GM12878 (cell line): Measurements from ENCODE around the gene AGK. TPM values are rescaled to one million over a fixed set of nuclear protein-coding genes. Genes with fewer than 3 reads are reported as not detected.

Experiments
- ATAC-seq: fragments of 200-7000 bp; cut with Tn5 transposase; 3 replicates; pipeline ENCODE4 v1.9.1; 2020; ENCODE audit warnings: mild to moderate bottlenecking, moderate library complexity
- BruUV-seq: library from RNA; stranded (reverse); fragments of 400-500 nt; replicated peaks from 2 replicates; lab custom pipeline; 2021; lab: Mats Ljungman, UMichigan
- CTCF ChIA-PET: fragments of 300-600 bp; sonication (Branson Sonifier 250); formaldehyde crosslinking; extraction: SDS; loops from one replicate; lab custom pipeline; 2021; ENCODE audit warnings: inconsistent platforms; lab: Yijun Ruan, JAX
- POLR2A ChIA-PET: fragments of 350-600 bp; formaldehyde crosslinking; extraction: SDS; loops from one replicate; lab custom pipeline; 2021; ENCODE audit warnings: inconsistent platforms; lab: Charles Lee
- RAD21 ChIA-PET: fragments of 300-600 bp; sonication (Branson Sonifier 250); formaldehyde crosslinking; loops from one replicate; lab custom pipeline; 2023; ENCODE audit warnings: antibody characterized with exemption; ENCODE audit not compliant: unreplicated experiment; lab: Charles Lee
- SMC1A ChIA-PET: fragments of 300-600 bp; sonication (Branson Sonifier 250); formaldehyde crosslinking; loops from one replicate; lab custom pipeline; 2023; ENCODE audit not compliant: unreplicated experiment, uncharacterized antibody; lab: Charles Lee
- DNase-seq: peaks from one replicate; pipeline ENCODE4 v3.0.0-alpha.2; 2011; ENCODE audit warnings: low read depth, low spot score
- FAIRE-seq: peaks from 3 replicates; lab custom pipeline; 2011; peaks lifted over from hg19 to GRCh38; lab: Jason Lieb, UNC
- H2AFZ ChIP-seq: 2 replicates; pipeline ENCODE4 v1.6.0; 2011; ENCODE audit warnings: low read depth, low read length, control low read depth; ENCODE audit not compliant: control insufficient read depth
- H3K27ac ChIP-seq: 2 replicates; pipeline ENCODE4 v1.5.1; 2011; ENCODE audit warnings: control low read depth; ENCODE audit not compliant: control insufficient read depth, insufficient read depth
- H3K27me3 ChIP-seq, 2 experiments: replicated peaks in 1 of 2; 2 replicates each; pipeline versions ENCODE4 v1.6.0 to v1.6.1; 2011; ENCODE audit warnings: low read length in 1 of 2; ENCODE audit not compliant: control insufficient read depth in 2 of 2, insufficient read depth in 2 of 2
- H3K36me3 ChIP-seq, 2 experiments: 2 replicates each; pipeline ENCODE4 v1.5.1; 2011; ENCODE audit warnings: low read length in 1 of 2; ENCODE audit not compliant: control insufficient read depth in 2 of 2, insufficient read depth in 2 of 2
- H3K4me1 ChIP-seq: 2 replicates; pipeline ENCODE4 v1.6.1; 2011; ENCODE audit warnings: mild to moderate bottlenecking, low read length, moderate library complexity, mixed read lengths; ENCODE audit not compliant: control insufficient read depth, insufficient read depth
- H3K4me2 ChIP-seq: 2 replicates; pipeline ENCODE4 v1.6.0; 2011; ENCODE audit warnings: control low read depth; ENCODE audit not compliant: control insufficient read depth, insufficient read depth
- H3K4me3 ChIP-seq: fragments of 200-600 bp; sonication (generic); 2 replicates; pipeline ENCODE4 v1.5.1; 2016
- H3K79me2 ChIP-seq: 2 replicates; pipeline ENCODE4 v1.6.0; 2011; ENCODE audit warnings: low read length; ENCODE audit not compliant: control insufficient read depth, insufficient read depth
- H3K9ac ChIP-seq: 2 replicates; pipeline ENCODE4 v1.8.0; 2011; ENCODE audit warnings: low read length, control low read depth, mixed read lengths; ENCODE audit not compliant: control insufficient read depth, insufficient read depth
- H3K9me3 ChIP-seq: replicated peaks from 3 replicates; pipeline ENCODE4 v1.5.1; 2011; ENCODE audit warnings: mild to moderate bottlenecking, low read length; ENCODE audit not compliant: control insufficient read depth, insufficient read depth
- H4K20me1 ChIP-seq: 2 replicates; pipeline ENCODE4 v1.6.0; 2011; ENCODE audit not compliant: control insufficient read depth, insufficient read depth
- BACH1 ChIP-seq: fragments of 450-650 bp; IDR thresholded peaks from 2 replicates; pipeline ENCODE4 v1.6.1; 2017; ENCODE audit warnings: mild to moderate bottlenecking, borderline replicate concordance
- CBX5 ChIP-seq: sonication (generic); IDR thresholded peaks from 2 replicates; pipeline ENCODE4 v1.6.1; 2016; ENCODE audit warnings: low read depth, moderate library complexity, mild to moderate bottlenecking, inconsistent platforms
- CHD4 ChIP-seq: fragments of 200-600 bp; sonication (generic); IDR thresholded peaks from 2 replicates; pipeline ENCODE4 v1.6.1; 2016; ENCODE audit warnings: mild to moderate bottlenecking
- DPF2 ChIP-seq: fragments of 450-650 bp; IDR thresholded peaks from 2 replicates; pipeline ENCODE4 v1.6.1; 2017; ENCODE audit warnings: mild to moderate bottlenecking
- EP300 ChIP-seq, 2 experiments: fragments of 150-350 bp in 1 of 2; IDR thresholded peaks; 2 replicates each; pipeline ENCODE4 v1.6.1; 2011 to 2012; ENCODE audit warnings: low read depth in 2 of 2, low read length in 2 of 2, borderline replicate concordance in 1 of 2, improper control_type of control experiment in 1 of 2, inconsistent platforms in 1 of 2; ENCODE audit not compliant: control insufficient read depth in 1 of 2
- ETV6 ChIP-seq, 2 experiments: fragments of 450-650 bp in 1 of 2; IDR thresholded peaks in 1 of 2; conservative IDR thresholded peaks in 1 of 2; 2 replicates each; pipeline ENCODE4 v1.6.1; 2014; ENCODE audit warnings: antibody characterized with exemption in 1 of 2, borderline replicate concordance in 1 of 2, low read depth in 1 of 2, mild to moderate bottlenecking in 1 of 2, moderate library complexity in 1 of 2
- FOXK2 ChIP-seq: fragments of 450-650 bp; IDR thresholded peaks from 2 replicates; pipeline ENCODE4 v1.6.1; 2017; ENCODE audit warnings: mild to moderate bottlenecking, moderate library complexity
- FOXM1 ChIP-seq: IDR thresholded peaks from 2 replicates; pipeline ENCODE4 v1.6.1; 2012; ENCODE audit warnings: low read depth, mild to moderate bottlenecking, inconsistent platforms, low read length, moderate library complexity
- IRF4 ChIP-seq: IDR thresholded peaks from 2 replicates; pipeline ENCODE4 v1.6.1; 2011; ENCODE audit warnings: low read depth, low read length
- MTA3 ChIP-seq: IDR thresholded peaks from 2 replicates; pipeline ENCODE4 v1.6.1; 2012; ENCODE audit warnings: low read length, inconsistent platforms, borderline replicate concordance
- RAD21 ChIP-seq: IDR thresholded peaks from 2 replicates; pipeline ENCODE4 v1.6.1; 2011; ENCODE audit warnings: mild to moderate bottlenecking, low read depth, low read length, moderate library complexity; ENCODE audit not compliant: insufficient read depth
- RFX5 ChIP-seq: IDR thresholded peaks from 2 replicates; pipeline ENCODE4 v1.6.1; 2011; ENCODE audit warnings: low read depth, low read length, improper control_type of control experiment
- SMAD1 ChIP-seq: fragments of 450-650 bp; IDR thresholded peaks from 2 replicates; pipeline ENCODE4 v1.6.1; 2018; ENCODE audit warnings: mild to moderate bottlenecking, low read depth; ENCODE audit not compliant: partially characterized antibody
- SREBF2 ChIP-seq: IDR thresholded peaks from 2 replicates; pipeline ENCODE4 v1.6.1; 2012; ENCODE audit warnings: mild to moderate bottlenecking, low read length
- TARDBP ChIP-seq: IDR thresholded peaks from 2 replicates; pipeline ENCODE4 v1.6.1; 2016; ENCODE audit warnings: borderline replicate concordance
- ZNF207 ChIP-seq: fragments of 450-650 bp; IDR thresholded peaks from 2 replicates; pipeline ENCODE4 v1.6.1; 2014; ENCODE audit warnings: antibody characterized with exemption, mild to moderate bottlenecking, borderline replicate concordance
- ZZZ3 ChIP-seq: IDR thresholded peaks from 2 replicates; pipeline ENCODE4 v1.6.1; 2011; ENCODE audit warnings: low read depth; ENCODE audit not compliant: control insufficient read depth, insufficient read length
- WGBS: methylation state at CpG from one replicate; pipeline ENCODE4 v1.1.6; 2016; ENCODE audit warnings: low lambda C conversion rate; ENCODE audit not compliant: insufficient replicate concordance, insufficient coverage; ENCODE audit errors: missing lambda C conversion rate; 5-methylcytosine and 5-hydroxymethylcytosine counted together
- in situ Hi-C: fragments of 300-500 bp; cut with MboI; formaldehyde crosslinking; loops from 9 replicates; pipeline ENCODE4 v1.14.3; 2018; ENCODE audit warnings: mixed read lengths
- intact Hi-C: fragments of 100-400 bp; cut with micrococcal nuclease; formaldehyde crosslinking; loops from one replicate; pipeline ENCODE4 v1.14.2; 2022; ENCODE audit not compliant: unreplicated experiment
- polyA plus RNA-seq, 11 experiments: library from polyadenylated mRNA; depleted of rRNA in 4 of 11; unstranded in 6 of 11; stranded (reverse) in 5 of 11; fragments of >200 nt; fragmentation: Nextera tagmentation in 4 of 11; fragmentation: Illumina TruSeq in 1 of 11; extraction: Ambion mirVana in 4 of 11; extraction: Trizol in 1 of 11; gene quantifications; 1 replicate in 1 of 11; 2 replicates in 10 of 11; pipeline versions ENCODE4 v1.2.1 to v1.2.3, GENCODE V29; 2011 to 2016; ENCODE audit warnings: inconsistent platforms in 2 of 11, missing spikeins in 2 of 11, low read depth in 1 of 11
- total RNA-seq, 4 experiments: library from RNA; depleted of rRNA in 3 of 4; stranded (reverse); fragments of >200 nt in 3 of 4; fragmentation: Illumina TruSeq in 1 of 4; extraction: Trizol in 1 of 4; gene quantifications; 2 replicates each; pipeline versions ENCODE4 v1.2.1 to v1.2.3, GENCODE V29; 2013 to 2021
- TF ChIP-seq, protein P1 (sequence below): IDR thresholded peaks from 2 replicates; pipeline ENCODE4 v1.6.1; 2012; ENCODE audit warnings: mild to moderate bottlenecking, low read depth, low read length
- TF ChIP-seq, protein P2 (sequence below): IDR thresholded peaks from 2 replicates; pipeline ENCODE4 v1.6.1; 2011; ENCODE audit warnings: mild to moderate bottlenecking, low read depth, low read length, moderate library complexity; ENCODE audit not compliant: insufficient replicate concordance

The AGK gene
- total and polyA plus RNA-seq, 10 of the 15 experiments (the other 5 are each of a cell fraction or from before 2014, with no cell fraction given): 32.5 to 85.6 (median 47.8) TPM

GRCh38 chr7:141544831-141545230 lies 6.4 kb upstream of the AGK start:
- in situ Hi-C loops: loop anchor here (5.0 to 25.0 kb wide), 2 partner anchors 528 to 733 kb away; no protein-coding TSS in a partner anchor
- RAD21 ChIA-PET: no interaction called here
- no peak overlapping the region for H3K4me2 ChIP-seq
- no peaks in the 10 kb centered on the region for H4K20me1 ChIP-seq
- 70% methylated on average over 1 of the region's 1 CpG for WGBS
- SMC1A ChIA-PET: interaction anchor here (1.6 kb wide), 1 partner anchor 11 kb away, joined by 3 read pairs; no protein-coding TSS in a partner anchor
- no peaks in the 10 kb centered on the region for H3K27me3 ChIP-seq
- no peak for TF ChIP-seq RAD21
- no peak for TF ChIP-seq TARDBP
- TF ChIP-seq FOXK2: no peak
- no peak for TF ChIP-seq CHD4
- TF ChIP-seq DPF2: no peak
- no peak for TF ChIP-seq MTA3
- no peak for TF ChIP-seq RFX5
- no peak for TF ChIP-seq EP300 (IDR thresholded peaks at IDR 0.05; ENCODE audit: borderline replicate concordance in 1 of 2, control insufficient read depth in 1 of 2, low read depth in 2 of 2, low read length in 2 of 2)
- TF ChIP-seq FOXM1: no peak
- no peak for TF ChIP-seq CBX5
- no peak for TF ChIP-seq ZZZ3
- no peak for TF ChIP-seq SMAD1
- no peak for TF ChIP-seq IRF4
- no peak for TF ChIP-seq ZNF207
- TF ChIP-seq, protein P1, sequence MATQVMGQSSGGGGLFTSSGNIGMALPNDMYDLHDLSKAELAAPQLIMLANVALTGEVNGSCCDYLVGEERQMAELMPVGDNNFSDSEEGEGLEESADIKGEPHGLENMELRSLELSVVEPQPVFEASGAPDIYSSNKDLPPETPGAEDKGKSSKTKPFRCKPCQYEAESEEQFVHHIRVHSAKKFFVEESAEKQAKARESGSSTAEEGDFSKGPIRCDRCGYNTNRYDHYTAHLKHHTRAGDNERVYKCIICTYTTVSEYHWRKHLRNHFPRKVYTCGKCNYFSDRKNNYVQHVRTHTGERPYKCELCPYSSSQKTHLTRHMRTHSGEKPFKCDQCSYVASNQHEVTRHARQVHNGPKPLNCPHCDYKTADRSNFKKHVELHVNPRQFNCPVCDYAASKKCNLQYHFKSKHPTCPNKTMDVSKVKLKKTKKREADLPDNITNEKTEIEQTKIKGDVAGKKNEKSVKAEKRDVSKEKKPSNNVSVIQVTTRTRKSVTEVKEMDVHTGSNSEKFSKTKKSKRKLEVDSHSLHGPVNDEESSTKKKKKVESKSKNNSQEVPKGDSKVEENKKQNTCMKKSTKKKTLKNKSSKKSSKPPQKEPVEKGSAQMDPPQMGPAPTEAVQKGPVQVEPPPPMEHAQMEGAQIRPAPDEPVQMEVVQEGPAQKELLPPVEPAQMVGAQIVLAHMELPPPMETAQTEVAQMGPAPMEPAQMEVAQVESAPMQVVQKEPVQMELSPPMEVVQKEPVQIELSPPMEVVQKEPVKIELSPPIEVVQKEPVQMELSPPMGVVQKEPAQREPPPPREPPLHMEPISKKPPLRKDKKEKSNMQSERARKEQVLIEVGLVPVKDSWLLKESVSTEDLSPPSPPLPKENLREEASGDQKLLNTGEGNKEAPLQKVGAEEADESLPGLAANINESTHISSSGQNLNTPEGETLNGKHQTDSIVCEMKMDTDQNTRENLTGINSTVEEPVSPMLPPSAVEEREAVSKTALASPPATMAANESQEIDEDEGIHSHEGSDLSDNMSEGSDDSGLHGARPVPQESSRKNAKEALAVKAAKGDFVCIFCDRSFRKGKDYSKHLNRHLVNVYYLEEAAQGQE: no peak
- no peak for TF ChIP-seq SREBF2
- no peak for TF ChIP-seq BACH1
- TF ChIP-seq, protein P2, sequence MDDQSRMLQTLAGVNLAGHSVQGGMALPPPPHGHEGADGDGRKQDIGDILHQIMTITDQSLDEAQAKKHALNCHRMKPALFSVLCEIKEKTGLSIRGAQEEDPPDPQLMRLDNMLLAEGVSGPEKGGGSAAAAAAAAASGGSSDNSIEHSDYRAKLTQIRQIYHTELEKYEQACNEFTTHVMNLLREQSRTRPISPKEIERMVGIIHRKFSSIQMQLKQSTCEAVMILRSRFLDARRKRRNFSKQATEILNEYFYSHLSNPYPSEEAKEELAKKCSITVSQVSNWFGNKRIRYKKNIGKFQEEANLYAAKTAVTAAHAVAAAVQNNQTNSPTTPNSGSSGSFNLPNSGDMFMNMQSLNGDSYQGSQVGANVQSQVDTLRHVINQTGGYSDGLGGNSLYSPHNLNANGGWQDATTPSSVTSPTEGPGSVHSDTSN: no peak
- TF ChIP-seq ETV6 (conservative IDR thresholded peaks at IDR 0.05 in 1 of 2, IDR thresholded peaks at IDR 0.05 in 1 of 2; ENCODE audit: borderline replicate concordance in 1 of 2, low read depth in 1 of 2): no peak
- H3K36me3 ChIP-seq: no peaks in the 10 kb centered on the region
- ATAC-seq (no peak), DNase-seq (no peak), FAIRE-seq (no peak)
- H3K9ac ChIP-seq: no peak overlapping the region
- H3K4me1 ChIP-seq: no peaks in the 10 kb centered on the region
- no peaks in the 10 kb centered on the region for H3K9me3 ChIP-seq
- no peak overlapping the region for H3K4me3 ChIP-seq
- CTCF ChIA-PET: interaction anchor here (1.2 to 2.0 kb wide), 2 partner anchors 11 to 109 kb away, joined by 4 to 9 read pairs; no protein-coding TSS in a partner anchor
- intact Hi-C loops: no loop called here
- POLR2A ChIA-PET: no interaction called here
- BruUV-seq: no TSS peak
- H3K79me2 ChIP-seq: no peaks in the 10 kb centered on the region
- no peak overlapping the region for H2AFZ ChIP-seq
- no peak overlapping the region for H3K27ac ChIP-seq
